ENCODE results near the gene GLIS1.

GRCh38 chr1:53557830-53558738 is 180.9 kb downstream of the GLIS1 start:
- no peak for TF ChIP-seq EZH2 (IDR thresholded peaks at IDR 0.05; ENCODE audit: low read depth, low read length, severe bottlenecking)
- TF ChIP-seq TEAD4 (IDR thresholded peaks at IDR 0.05; ENCODE audit: low read depth, low read length): no peak
- TF ChIP-seq CTCF (IDR thresholded peaks at IDR 0.05; ENCODE audit: control extremely low read depth in 1 of 3, insufficient read depth in 1 of 3, low read depth in 1 of 3, low read length in 3 of 3): no peak
- TF ChIP-seq POLR2AphosphoS5 (IDR thresholded peaks at IDR 0.05; ENCODE audit: low read depth, low read length): no peak
- TF ChIP-seq RFX5 (IDR thresholded peaks at IDR 0.05; ENCODE audit: borderline replicate concordance, low read depth, low read length): no peak
- no peak for TF ChIP-seq BACH1 (IDR thresholded peaks at IDR 0.05; ENCODE audit: low read length)
- no peak for TF ChIP-seq BRCA1 (IDR thresholded peaks at IDR 0.05; ENCODE audit: low read depth, low read length)
- TF ChIP-seq CEBPB (IDR thresholded peaks at IDR 0.05; ENCODE audit: low read depth, low read length): no peak
- no peak for TF ChIP-seq RNF2 (IDR thresholded peaks at IDR 0.05; ENCODE audit: borderline replicate concordance, low read depth, low read length, missing control alignments, poor library complexity, severe bottlenecking)

All from H1 (cell line).